ENCODE data around the gene ITPKC.

DNA sequence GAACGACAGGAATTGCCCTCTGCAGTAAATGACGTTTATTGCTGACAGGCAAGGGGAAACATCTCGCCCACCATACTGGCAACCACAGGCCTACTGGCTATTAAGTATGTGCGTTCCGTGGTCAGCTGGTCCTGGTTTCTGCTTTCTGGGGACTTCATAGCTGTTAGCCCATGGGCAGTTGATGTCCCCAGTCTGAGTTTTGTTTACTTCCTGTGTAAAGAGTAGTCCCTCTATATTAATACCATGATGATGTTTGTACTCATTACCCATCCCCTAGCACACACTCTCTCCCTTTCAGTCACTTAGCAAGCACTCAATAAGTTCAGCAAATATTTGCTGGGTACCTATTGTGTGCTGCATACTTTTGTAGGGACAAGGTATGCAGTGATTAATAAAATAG lies 52.0 kb downstream of the ITPKC start:
- TF ChIP-seq CTCF (conservative IDR thresholded peaks at IDR 0.05; ENCODE audit: low read length) (no peak), EZH2phosphoT487 (IDR thresholded peaks at IDR 0.05; ENCODE audit: borderline replicate concordance) (no peak)
